HCT116 (cell line): ENCODE measurements around the gene MSI2. TPM values are rescaled to one million over a fixed set of nuclear protein-coding genes. Genes with fewer than 3 reads are reported as not detected.

Source experiments
- ATAC-seq: fragments of 200-7000 bp; cut with Tn5 transposase; 2 replicates; pipeline ENCODE4 v1.9.1; 2020; ENCODE audit warnings: mild to moderate bottlenecking, moderate library complexity
- BruUV-seq: library from RNA; stranded (reverse); fragments of 400-500 nt; replicated peaks from 2 replicates; lab custom pipeline; 2021; lab: Mats Ljungman, UMichigan
- CTCF ChIA-PET: fragments of 300-600 bp; sonication (Branson Sonifier 250); formaldehyde crosslinking; loops from one replicate; lab custom pipeline; 2021; ENCODE audit warnings: antibody characterized with exemption; lab: Charles Lee
- POLR2A ChIA-PET: fragments of 300-600, 350-600 bp; sonication (Branson Sonifier 250); formaldehyde crosslinking; loops from one replicate; lab custom pipeline; 2021; ENCODE audit warnings: antibody characterized with exemption; lab: Charles Lee
- RAD21 ChIA-PET, 2 experiments: fragments of 300-600 bp; sonication (Branson Sonifier 250); formaldehyde crosslinking; loops; one replicate each; lab custom pipeline; 2023; ENCODE audit warnings: low total read pairs in 2 of 2; ENCODE audit not compliant: uncharacterized antibody in 2 of 2, unreplicated experiment in 2 of 2, low non-redundant PET in 1 of 2; lab: Charles Lee
- DNase-seq: peaks from one replicate; pipeline ENCODE4 v3.0.0-alpha.2; 2010; ENCODE audit warnings: low read depth, low spot score
- H2AFZ ChIP-seq: fragments of 200-600 bp; shearing (Covaris generic), sonication (generic); 2 replicates; pipeline ENCODE4 v1.6.1; 2017; ENCODE audit warnings: low read depth, mixed run types, mixed read lengths, antibody characterized with exemption, low read length; ENCODE audit not compliant: poor library complexity, severe bottlenecking
- H3K27ac ChIP-seq: 2 replicates; pipeline ENCODE4 v1.5.1; 2012; ENCODE audit warnings: low read depth, low read length
- H3K27me3 ChIP-seq: fragments of 200-600 bp; sonication (generic); 2 replicates; pipeline ENCODE4 v1.6.1; 2016; ENCODE audit warnings: mixed run types, low read length, mixed read lengths; ENCODE audit not compliant: insufficient read depth
- H3K36me3 ChIP-seq, 2 experiments: fragments of 200-500 bp in 1 of 2; fragments of 200-600 bp in 1 of 2; sonication (Bioruptor generic) in 1 of 2; sonication (generic) in 1 of 2; 2 replicates each; pipeline versions ENCODE4 v1.5.1 to v1.6.1; 2014 to 2016; ENCODE audit warnings: low read length in 2 of 2, inconsistent platforms in 1 of 2, mixed read lengths in 1 of 2, mixed run types in 1 of 2; ENCODE audit not compliant: insufficient read depth in 2 of 2, control insufficient read depth in 1 of 2
- H3K4me1 ChIP-seq, 2 experiments: fragments of 200-600 bp in 1 of 2; sonication (generic) in 1 of 2; 2 replicates each; pipeline versions ENCODE4 v1.5.1 to v1.6.1; 2012 to 2017; ENCODE audit warnings: low read length in 2 of 2, inconsistent platforms in 1 of 2, mild to moderate bottlenecking in 1 of 2, mixed read lengths in 1 of 2, mixed run types in 1 of 2, moderate library complexity in 1 of 2; ENCODE audit not compliant: insufficient read depth in 2 of 2, control insufficient read depth in 1 of 2
- H3K4me2 ChIP-seq: fragments of 200-600 bp; sonication (generic); 2 replicates; pipeline ENCODE4 v1.6.1; 2017; ENCODE audit warnings: mixed run types, low read length, mixed read lengths
- H3K4me3 ChIP-seq, 2 experiments: fragments of 200-600 bp in 1 of 2; sonication (generic) in 1 of 2; replicated peaks in 1 of 2; 2 replicates each; pipeline ENCODE4 v1.5.1; 2011 to 2016; ENCODE audit warnings: low read length in 2 of 2, control low read depth in 1 of 2, low read depth in 1 of 2, mild to moderate bottlenecking in 1 of 2, mixed read lengths in 1 of 2, mixed run types in 1 of 2
- H3K79me2 ChIP-seq: fragments of 200-600 bp; sonication (generic); 2 replicates; pipeline ENCODE4 v1.6.1; 2017; ENCODE audit warnings: mild to moderate bottlenecking, mixed run types, low read length, moderate library complexity, mixed read lengths; ENCODE audit not compliant: insufficient read depth
- H3K9ac ChIP-seq: fragments of 200-600 bp; sonication (generic); 2 replicates; pipeline ENCODE4 v1.6.1; 2016; ENCODE audit warnings: low read length, mixed read lengths
- H3K9me2 ChIP-seq: fragments of 200-600 bp; sonication (generic), shearing (Covaris generic); 2 replicates; pipeline ENCODE4 v1.6.1; 2017; ENCODE audit warnings: mixed run types, mild to moderate bottlenecking, moderate library complexity; ENCODE audit not compliant: insufficient read depth
- H3K9me3 ChIP-seq, 2 experiments: fragments of 200-500 bp in 1 of 2; fragments of 200-600 bp in 1 of 2; sonication (Bioruptor generic) in 1 of 2; sonication (generic) in 1 of 2; 2 replicates each; pipeline ENCODE4 v1.6.1; 2014 to 2017; ENCODE audit warnings: low read length in 2 of 2, mixed read lengths in 2 of 2, inconsistent platforms in 1 of 2, low read depth in 1 of 2, mild to moderate bottlenecking in 1 of 2, mixed run types in 1 of 2, moderate library complexity in 1 of 2; ENCODE audit not compliant: control insufficient read depth in 1 of 2, insufficient read depth in 1 of 2
- H4K20me1 ChIP-seq: fragments of 200-600 bp; sonication (generic), shearing (Covaris generic); 2 replicates; pipeline ENCODE4 v1.6.1; 2017; ENCODE audit warnings: mixed run types, mild to moderate bottlenecking, moderate library complexity; ENCODE audit not compliant: insufficient read depth
- CBX3 ChIP-seq: IDR thresholded peaks from 2 replicates; pipeline ENCODE4 v1.6.1; 2012; ENCODE audit warnings: low read depth
- CEBPB ChIP-seq: IDR thresholded peaks from 2 replicates; pipeline ENCODE4 v1.6.1; 2012; ENCODE audit warnings: low read depth
- CTCF ChIP-seq, 3 experiments: fragments of 200-600 bp in 1 of 3; sonication (generic) in 1 of 3; IDR thresholded peaks in 2 of 3; conservative IDR thresholded peaks in 1 of 3; 2 replicates each; pipeline ENCODE4 v1.5.1; 2012 to 2017; ENCODE audit warnings: low read depth in 2 of 3, low read length in 2 of 3, antibody characterized with exemption in 1 of 3, borderline replicate concordance in 1 of 3, control low read depth in 1 of 3, mild to moderate bottlenecking in 1 of 3, mixed read lengths in 1 of 3, mixed run types in 1 of 3, moderate library complexity in 1 of 3; ENCODE audit not compliant: insufficient read depth in 1 of 3
- ELF1 ChIP-seq: IDR thresholded peaks from 2 replicates; pipeline ENCODE4 v1.6.1; 2012; ENCODE audit warnings: low read depth, borderline replicate concordance
- EZH2phosphoT487 ChIP-seq: fragments of 200-600 bp; IDR thresholded peaks from 2 replicates; pipeline ENCODE4 v1.6.1; 2018; ENCODE audit warnings: antibody characterized with exemption, borderline replicate concordance
- JUND ChIP-seq: IDR thresholded peaks from 2 replicates; pipeline ENCODE4 v1.6.1; 2012
- POLR2A ChIP-seq: IDR thresholded peaks from 2 replicates; pipeline ENCODE4 v1.7.0; 2011; ENCODE audit warnings: borderline replicate concordance; ENCODE audit not compliant: insufficient read depth, insufficient read length; ENCODE audit errors: extremely low read depth
- RAD21 ChIP-seq: IDR thresholded peaks from 2 replicates; pipeline ENCODE4 v1.6.1; 2012; ENCODE audit warnings: low read depth, mild to moderate bottlenecking
- REST ChIP-seq: IDR thresholded peaks from 2 replicates; pipeline ENCODE4 v1.6.1; 2012; ENCODE audit warnings: low read depth
- SRF ChIP-seq: IDR thresholded peaks from 2 replicates; pipeline ENCODE4 v1.6.1; 2012; ENCODE audit warnings: low read depth
- YY1 ChIP-seq: IDR thresholded peaks from 2 replicates; pipeline ENCODE4 v1.6.1; 2011; ENCODE audit warnings: low read length, low read depth, moderate library complexity, mild to moderate bottlenecking; ENCODE audit not compliant: insufficient replicate concordance; ENCODE audit errors: extremely low read depth
- ZBTB33 ChIP-seq: IDR thresholded peaks from 2 replicates; pipeline ENCODE4 v1.6.1; 2011; ENCODE audit warnings: mild to moderate bottlenecking, low read length, moderate library complexity; ENCODE audit not compliant: insufficient replicate concordance; ENCODE audit errors: extremely low read depth
- ZFX ChIP-seq: fragments of 450-650 bp; IDR thresholded peaks from 2 replicates; pipeline ENCODE4 v1.6.1; 2017
- ZNF274 ChIP-seq: fragments of 200-500 bp; sonication (Bioruptor generic); IDR thresholded peaks from 2 replicates; pipeline ENCODE4 v1.6.1; 2014; ENCODE audit warnings: mild to moderate bottlenecking, low read depth, low read length, inconsistent platforms
- intact Hi-C: fragments of 100-400 bp; cut with micrococcal nuclease; formaldehyde crosslinking; loops from 2 replicates; pipeline ENCODE4 v1.10.0; 2022
- total RNA-seq: library from RNA; stranded (reverse); gene quantifications from one replicate; pipeline ENCODE4 v1.2.1, GENCODE V29; 2021; ENCODE audit not compliant: unreplicated experiment

MSI2 gene
- total RNA-seq, 1 experiment from 2014 or later = 137 TPM

GRCh38 chr17:57493625-57494024 lies 237.3 kb downstream of the MSI2 start:
- no peak for TF ChIP-seq ZNF274
- no peak for TF ChIP-seq CBX3
- no peak for TF ChIP-seq CEBPB
- TF ChIP-seq SRF = no peak
- no peak for TF ChIP-seq RAD21
- TF ChIP-seq ZFX = no peak
- no peak for TF ChIP-seq EZH2phosphoT487
- no peak for TF ChIP-seq JUND
- TF ChIP-seq ZBTB33 = no peak
- TF ChIP-seq, all 23 proteins: peak for 0
- H3K27ac ChIP-seq = no peak overlapping the region
- no peak for ATAC-seq
- DNase-seq = no peak
- no peaks in the 10 kb centered on the region for H3K27me3 ChIP-seq
- intact Hi-C loops = no loop called here
- CTCF ChIA-PET = no interaction called here
- H3K79me2 ChIP-seq = no peaks in the 10 kb centered on the region
- RAD21 ChIA-PET = no interaction called here
- H3K4me2 ChIP-seq = no peak overlapping the region
- H3K9me3 ChIP-seq = no peaks in the 10 kb centered on the region
- H4K20me1 ChIP-seq = 0 out of 2 replicates have a peak, but pooled peaks cover 4% of the 10 kb centered on the region
- BruUV-seq = no TSS peak
- no peak overlapping the region for H3K9ac ChIP-seq
- no peak overlapping the region for H2AFZ ChIP-seq
- H3K9me2 ChIP-seq = no peaks in the 10 kb centered on the region
- H3K4me3 ChIP-seq = no peak overlapping the region
- H3K4me1 ChIP-seq = no peaks in the 10 kb centered on the region
- H3K36me3 ChIP-seq = no peaks in the 10 kb centered on the region
- POLR2A ChIA-PET = no interaction called here

- 0 out of 2 replicates have a peak, but pooled peaks cover 4% of the 10 kb centered on the region for H4K20me1 ChIP-seq
- H3K4me3 ChIP-seq = no peak overlapping the region
- ChIA-PET POLR2A (no interaction called here), CTCF (no interaction called here), RAD21 (no interaction called here)
- DNase-seq (no peak), ATAC-seq (no peak)
- intact Hi-C loops = no loop called here
- H3K9me3 ChIP-seq = no peaks in the 10 kb centered on the region
- H3K9ac ChIP-seq = no peak overlapping the region
- no peaks in the 10 kb centered on the region for H3K9me2 ChIP-seq
- H3K4me1 ChIP-seq = no peaks in the 10 kb centered on the region
- H3K4me2 ChIP-seq = no peak overlapping the region
- H3K79me2 ChIP-seq = no peaks in the 10 kb centered on the region
- no peaks in the 10 kb centered on the region for H3K36me3 ChIP-seq
- H3K27ac ChIP-seq = no peak overlapping the region
- H3K27me3 ChIP-seq = no peaks in the 10 kb centered on the region
- no peak overlapping the region for H2AFZ ChIP-seq
- BruUV-seq = no TSS peak
- no peak for TF ChIP-seq CTCF (IDR thresholded peaks at IDR 0.05 in 2 of 3, conservative IDR thresholded peaks at IDR 0.05 in 1 of 3; ENCODE audit: borderline replicate concordance in 1 of 3, insufficient read depth in 1 of 3, low read depth in 2 of 3, low read length in 2 of 3)
- no peak for TF ChIP-seq EZH2phosphoT487
- no peak for TF ChIP-seq YY1
- no peak for TF ChIP-seq ELF1
- no peak for TF ChIP-seq POLR2A
- no peak for TF ChIP-seq REST
These were observed 238.1 kb downstream of the MSI2 start for GRCh38 chr17:57494443-57494842.
